Measurements from ENCODE around the gene PREP.

PREP gene

DNA sequence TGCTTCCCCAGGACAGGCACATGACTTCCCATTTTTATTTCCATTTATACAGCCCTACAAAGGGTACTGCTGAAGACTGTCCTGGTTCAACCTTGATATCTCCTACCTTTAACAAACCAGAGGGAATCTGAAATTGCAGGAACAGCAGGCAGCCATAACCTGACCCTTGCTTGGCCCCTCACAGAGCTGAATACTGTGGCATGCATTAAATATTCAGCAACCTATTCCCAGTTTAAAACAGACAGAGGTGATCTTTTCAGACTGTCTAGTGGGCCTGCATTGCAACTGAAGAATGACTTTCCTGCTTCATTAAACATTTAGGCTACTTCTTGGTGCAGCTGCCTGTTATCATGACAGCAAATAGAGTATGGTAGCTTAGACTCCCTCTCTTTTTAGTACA, 146.3 kb downstream of the PREP start:
- no peak overlapping the region for H3K9ac ChIP-seq (ENCODE audit: low read length)
- H3F3A ChIP-seq (ENCODE audit: insufficient read depth) = no peaks in the 10 kb centered on the region
- no peak overlapping the region for H3K27ac ChIP-seq (ENCODE audit: low read depth, low read length)
- H4K20me1 ChIP-seq (ENCODE audit: low read depth, low read length) = no peaks in the 10 kb centered on the region
- no peaks in the 10 kb centered on the region for H3K9me3 ChIP-seq (ENCODE audit: insufficient read depth, low read length)
- no peaks in the 10 kb centered on the region for H3K27me3 ChIP-seq (ENCODE audit: low read length)
- H3K4me3 ChIP-seq (ENCODE audit: insufficient read depth, low read length, poor library complexity, severe bottlenecking) = no peak overlapping the region
- H3K36me3 ChIP-seq (ENCODE audit: low read length) = no peaks in the 10 kb centered on the region
- no peak overlapping the region for H2AFZ ChIP-seq (ENCODE audit: low read depth, low read length, severe bottlenecking)
- no peaks in the 10 kb centered on the region for H3K79me2 ChIP-seq (ENCODE audit: insufficient read depth, low read length)
- H3K4me2 ChIP-seq (ENCODE audit: low read depth, low read length, poor library complexity, severe bottlenecking) = no peak overlapping the region
- TF ChIP-seq, protein P1, sequence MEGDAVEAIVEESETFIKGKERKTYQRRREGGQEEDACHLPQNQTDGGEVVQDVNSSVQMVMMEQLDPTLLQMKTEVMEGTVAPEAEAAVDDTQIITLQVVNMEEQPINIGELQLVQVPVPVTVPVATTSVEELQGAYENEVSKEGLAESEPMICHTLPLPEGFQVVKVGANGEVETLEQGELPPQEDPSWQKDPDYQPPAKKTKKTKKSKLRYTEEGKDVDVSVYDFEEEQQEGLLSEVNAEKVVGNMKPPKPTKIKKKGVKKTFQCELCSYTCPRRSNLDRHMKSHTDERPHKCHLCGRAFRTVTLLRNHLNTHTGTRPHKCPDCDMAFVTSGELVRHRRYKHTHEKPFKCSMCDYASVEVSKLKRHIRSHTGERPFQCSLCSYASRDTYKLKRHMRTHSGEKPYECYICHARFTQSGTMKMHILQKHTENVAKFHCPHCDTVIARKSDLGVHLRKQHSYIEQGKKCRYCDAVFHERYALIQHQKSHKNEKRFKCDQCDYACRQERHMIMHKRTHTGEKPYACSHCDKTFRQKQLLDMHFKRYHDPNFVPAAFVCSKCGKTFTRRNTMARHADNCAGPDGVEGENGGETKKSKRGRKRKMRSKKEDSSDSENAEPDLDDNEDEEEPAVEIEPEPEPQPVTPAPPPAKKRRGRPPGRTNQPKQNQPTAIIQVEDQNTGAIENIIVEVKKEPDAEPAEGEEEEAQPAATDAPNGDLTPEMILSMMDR (IDR thresholded peaks at IDR 0.05; ENCODE audit: insufficient read depth, low read length, poor library complexity, severe bottlenecking) = no peak
- TF ChIP-seq EZH2phosphoT487 (conservative IDR thresholded peaks at IDR 0.05; ENCODE audit: low read length) = no peak
- no peaks in the 10 kb centered on the region for H3K9me2 ChIP-seq (replicated peaks; ENCODE audit: insufficient read depth, low read length)

DNA sequence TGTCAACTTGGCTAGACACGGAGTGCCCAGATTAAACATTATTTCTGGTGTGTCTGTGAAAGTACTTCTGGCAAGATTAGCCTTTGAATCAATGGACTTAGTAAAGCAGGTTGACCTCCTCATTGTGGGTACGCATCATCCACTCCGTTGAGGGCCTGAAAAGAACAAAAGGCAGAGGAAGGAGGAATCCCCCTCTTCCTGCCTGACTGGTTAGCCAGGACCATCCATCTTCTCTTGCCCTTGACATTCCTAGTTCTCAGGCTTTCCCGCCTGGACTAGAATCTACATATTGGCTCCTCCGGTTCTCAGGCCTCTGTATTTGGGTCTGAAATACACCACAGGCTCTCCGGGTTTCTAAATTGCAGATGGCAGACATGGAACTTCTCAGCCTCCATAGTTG, 149.1 kb downstream of the PREP start:
- H2AFZ ChIP-seq (ENCODE audit: low read depth, low read length, severe bottlenecking) = no peak overlapping the region
- no peaks in the 10 kb centered on the region for H4K20me1 ChIP-seq (ENCODE audit: low read depth, low read length)
- H3K27me3 ChIP-seq (ENCODE audit: low read length) = no peaks in the 10 kb centered on the region
- H3K9me3 ChIP-seq (ENCODE audit: insufficient read depth, low read length) = no peaks in the 10 kb centered on the region
- no peak for TF ChIP-seq EZH2phosphoT487 (conservative IDR thresholded peaks at IDR 0.05; ENCODE audit: low read length)
- TF ChIP-seq, protein P1 (IDR thresholded peaks at IDR 0.05; ENCODE audit: insufficient read depth, low read length, poor library complexity, severe bottlenecking) = no peak
- H3K36me3 ChIP-seq (ENCODE audit: low read length) = no peaks in the 10 kb centered on the region
- no peak overlapping the region for H3K27ac ChIP-seq (ENCODE audit: low read depth, low read length)
- H3K4me2 ChIP-seq (ENCODE audit: low read depth, low read length, poor library complexity, severe bottlenecking) = no peak overlapping the region
- H3K79me2 ChIP-seq (ENCODE audit: insufficient read depth, low read length) = no peaks in the 10 kb centered on the region
- no peak overlapping the region for H3K4me3 ChIP-seq (ENCODE audit: insufficient read depth, low read length, poor library complexity, severe bottlenecking)
- no peaks in the 10 kb centered on the region for H3F3A ChIP-seq (ENCODE audit: insufficient read depth)
- H3K9me2 ChIP-seq (replicated peaks; ENCODE audit: insufficient read depth, low read length) = no peaks in the 10 kb centered on the region
- H3K9ac ChIP-seq (ENCODE audit: low read length) = no peak overlapping the region

DNA sequence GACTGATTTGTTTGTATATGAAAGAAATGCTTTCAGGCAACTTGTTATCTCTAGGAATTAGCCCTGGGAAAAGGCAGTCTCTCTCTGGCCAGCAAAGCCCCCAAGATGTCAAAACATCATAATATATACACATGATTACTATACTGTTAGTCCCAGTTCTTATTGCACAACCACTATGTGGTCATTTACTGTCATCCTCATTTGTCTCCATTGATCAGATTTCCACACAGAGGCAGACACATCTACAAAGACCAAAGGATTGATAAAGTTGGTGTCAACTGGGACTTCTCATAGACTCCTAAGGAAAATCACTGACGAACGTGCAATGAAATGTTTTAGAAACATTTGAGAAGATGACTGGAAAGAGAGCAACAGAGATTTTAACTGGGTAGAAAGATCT, 151.2 kb downstream of the PREP start:
- Histone ChIP-seq H3K27me3 (ENCODE audit: low read length) (no peaks in the 10 kb centered on the region), H3K9ac (ENCODE audit: low read length) (no peak overlapping the region), H3K27ac (ENCODE audit: low read depth, low read length) (no peak overlapping the region), H3K4me3 (ENCODE audit: insufficient read depth, low read length, poor library complexity, severe bottlenecking) (no peak overlapping the region), H3K36me3 (ENCODE audit: low read length) (no peaks in the 10 kb centered on the region), H2AFZ (ENCODE audit: low read depth, low read length, severe bottlenecking) (no peak overlapping the region), H3K9me3 (ENCODE audit: insufficient read depth, low read length) (no peaks in the 10 kb centered on the region), H3K79me2 (ENCODE audit: insufficient read depth, low read length) (no peaks in the 10 kb centered on the region), H3K9me2 (replicated peaks; ENCODE audit: insufficient read depth, low read length) (no peaks in the 10 kb centered on the region), H4K20me1 (ENCODE audit: low read depth, low read length) (no peaks in the 10 kb centered on the region), H3F3A (ENCODE audit: insufficient read depth) (no peaks in the 10 kb centered on the region), H3K4me2 (ENCODE audit: low read depth, low read length, poor library complexity, severe bottlenecking) (no peak overlapping the region)
- TF ChIP-seq, protein P1 (IDR thresholded peaks at IDR 0.05; ENCODE audit: insufficient read depth, low read length, poor library complexity, severe bottlenecking) = no peak
- TF ChIP-seq EZH2phosphoT487 (conservative IDR thresholded peaks at IDR 0.05; ENCODE audit: low read length) = no peak
